Measurements from ENCODE around the gene DDX60.
"Not testable (repeated sequence)": the region's sequence is repeated elsewhere in the genome, so short reads cannot be mapped to it uniquely, and the experiment has no call there.

Gene DDX60, protein sequence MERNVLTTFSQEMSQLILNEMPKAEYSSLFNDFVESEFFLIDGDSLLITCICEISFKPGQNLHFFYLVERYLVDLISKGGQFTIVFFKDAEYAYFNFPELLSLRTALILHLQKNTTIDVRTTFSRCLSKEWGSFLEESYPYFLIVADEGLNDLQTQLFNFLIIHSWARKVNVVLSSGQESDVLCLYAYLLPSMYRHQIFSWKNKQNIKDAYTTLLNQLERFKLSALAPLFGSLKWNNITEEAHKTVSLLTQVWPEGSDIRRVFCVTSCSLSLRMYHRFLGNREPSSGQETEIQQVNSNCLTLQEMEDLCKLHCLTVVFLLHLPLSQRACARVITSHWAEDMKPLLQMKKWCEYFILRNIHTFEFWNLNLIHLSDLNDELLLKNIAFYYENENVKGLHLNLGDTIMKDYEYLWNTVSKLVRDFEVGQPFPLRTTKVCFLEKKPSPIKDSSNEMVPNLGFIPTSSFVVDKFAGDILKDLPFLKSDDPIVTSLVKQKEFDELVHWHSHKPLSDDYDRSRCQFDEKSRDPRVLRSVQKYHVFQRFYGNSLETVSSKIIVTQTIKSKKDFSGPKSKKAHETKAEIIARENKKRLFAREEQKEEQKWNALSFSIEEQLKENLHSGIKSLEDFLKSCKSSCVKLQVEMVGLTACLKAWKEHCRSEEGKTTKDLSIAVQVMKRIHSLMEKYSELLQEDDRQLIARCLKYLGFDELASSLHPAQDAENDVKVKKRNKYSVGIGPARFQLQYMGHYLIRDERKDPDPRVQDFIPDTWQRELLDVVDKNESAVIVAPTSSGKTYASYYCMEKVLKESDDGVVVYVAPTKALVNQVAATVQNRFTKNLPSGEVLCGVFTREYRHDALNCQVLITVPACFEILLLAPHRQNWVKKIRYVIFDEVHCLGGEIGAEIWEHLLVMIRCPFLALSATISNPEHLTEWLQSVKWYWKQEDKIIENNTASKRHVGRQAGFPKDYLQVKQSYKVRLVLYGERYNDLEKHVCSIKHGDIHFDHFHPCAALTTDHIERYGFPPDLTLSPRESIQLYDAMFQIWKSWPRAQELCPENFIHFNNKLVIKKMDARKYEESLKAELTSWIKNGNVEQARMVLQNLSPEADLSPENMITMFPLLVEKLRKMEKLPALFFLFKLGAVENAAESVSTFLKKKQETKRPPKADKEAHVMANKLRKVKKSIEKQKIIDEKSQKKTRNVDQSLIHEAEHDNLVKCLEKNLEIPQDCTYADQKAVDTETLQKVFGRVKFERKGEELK (N-terminal part only)

DNA sequence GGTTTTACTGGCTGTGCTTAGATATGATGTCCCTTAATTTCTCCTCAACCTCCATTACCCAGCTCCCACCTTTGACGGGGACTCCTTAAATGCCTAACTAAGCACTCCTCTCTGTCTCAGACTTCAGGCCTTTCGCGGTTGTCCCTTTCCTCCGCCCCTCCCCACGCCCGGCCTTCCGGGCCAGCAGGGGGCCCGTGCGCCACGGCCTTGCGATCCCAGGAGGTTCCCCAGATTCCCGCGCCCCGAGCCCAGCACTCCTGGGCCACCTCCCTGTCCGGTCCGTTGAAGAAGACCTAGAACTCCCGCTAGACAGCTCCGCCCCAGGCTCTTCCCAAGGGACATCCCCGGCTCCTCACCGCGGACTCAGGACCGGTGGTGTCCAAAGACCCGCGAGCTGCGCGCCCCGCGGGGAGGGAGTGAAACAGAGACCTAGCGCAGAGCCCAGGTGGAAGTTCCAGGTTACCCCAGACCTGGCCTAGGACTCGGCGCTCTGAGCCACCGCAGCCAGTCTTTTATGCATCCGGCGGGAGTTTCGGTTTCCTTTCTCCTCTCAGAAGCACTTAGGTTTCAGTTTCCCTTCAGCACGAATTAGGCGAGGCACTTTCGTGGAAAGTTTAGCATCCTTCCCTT, at the start of gene DDX60:
DDX60 (minus strand) TSS at position 487 of the 630 bp plus-strand sequence. CDS start 7,493 bp downstream, outside the sequence.
- peak; percentile 65 to 82 for DNase-seq (ENCODE audit: low read depth in 2 of 2)

DNA sequence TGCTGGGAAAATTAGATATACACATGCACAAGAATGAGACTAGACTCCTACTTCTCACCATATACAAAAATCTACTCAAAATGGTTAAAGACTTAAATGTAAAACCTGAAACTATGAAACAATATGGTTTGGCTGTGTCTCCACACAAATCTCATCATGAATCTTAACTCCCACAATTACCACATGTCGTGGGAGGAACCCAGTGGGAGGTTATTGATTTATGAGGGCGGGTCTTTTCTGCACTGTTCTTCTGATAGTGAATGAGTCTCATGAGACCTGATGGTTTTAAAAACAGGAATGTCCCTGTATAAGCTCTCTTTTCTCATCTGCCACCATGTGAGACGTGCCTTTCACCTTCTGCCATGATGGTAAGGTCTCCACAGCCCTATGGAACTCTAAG, 48.5 kb upstream of the DDX60 start:
- DNase-seq (ENCODE audit: low read depth in 2 of 2) = no peak

- no peak for DNase-seq (ENCODE audit: low read depth in 2 of 2)
Measured at GRCh38 chr4:168362025-168362401, 43.5 kb upstream of the DDX60 start.

GRCh38 chr4:168361365-168362024, 42.9 kb upstream of the DDX60 start:
- DNase-seq (ENCODE audit: low read depth in 2 of 2) = no peak

GRCh38 chr4:168360271-168360670, 41.7 kb upstream of the DDX60 start:
- DNase-seq (ENCODE audit: low read depth in 2 of 2) = no peak

- DNase-seq (ENCODE audit: low read depth in 2 of 2) = no peak
Measured at GRCh38 chr4:168357941-168358340, 39.4 kb upstream of the DDX60 start.

GRCh38 chr4:168353746-168354145, 35.2 kb upstream of the DDX60 start:
- no peak for DNase-seq (ENCODE audit: low read depth in 2 of 2)

GRCh38 chr4:168337550-168337940, 19.0 kb upstream of the DDX60 start:
- DNase-seq (ENCODE audit: low read depth in 2 of 2) = no peak

- no peak for DNase-seq (ENCODE audit: low read depth in 2 of 2)
Measured at GRCh38 chr4:168336837-168337549, 18.4 kb upstream of the DDX60 start.

DNA sequence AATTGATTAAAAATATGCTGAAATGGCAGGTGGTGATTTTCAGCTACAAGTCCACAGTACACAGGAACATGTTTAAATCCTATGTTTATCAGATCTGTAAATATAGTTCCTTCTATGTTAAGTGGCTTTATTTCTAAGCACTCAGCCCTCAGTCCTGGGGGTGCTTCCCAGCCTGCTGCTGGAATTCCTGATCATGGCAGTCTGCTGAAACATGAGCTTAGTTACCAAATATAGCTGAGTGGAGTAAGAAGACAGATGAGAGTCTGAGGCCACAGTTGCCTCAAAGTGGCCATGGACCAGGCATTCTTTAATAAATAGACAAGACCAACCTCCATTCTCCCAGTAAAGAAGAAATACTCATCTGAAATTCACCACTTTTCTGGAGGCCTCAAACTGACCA, 17.1 kb upstream of the DDX60 start:
- no peak for DNase-seq (ENCODE audit: low read depth in 2 of 2)

GRCh38 chr4:168334053-168334452, 15.5 kb upstream of the DDX60 start:
- no peak for DNase-seq (ENCODE audit: low read depth in 2 of 2)

- DNase-seq (ENCODE audit: low read depth in 2 of 2) = not testable (repeated sequence)
Measured at GRCh38 chr4:168330575-168330974, 12.0 kb upstream of the DDX60 start.

- no peak for DNase-seq (ENCODE audit: low read depth in 2 of 2)
Measured at GRCh38 chr4:168325591-168325990, 7.0 kb upstream of the DDX60 start.

GRCh38 chr4:168321006-168321405, 2.5 kb upstream of the DDX60 start:
- DNase-seq (ENCODE audit: low read depth in 2 of 2) = no peak

DNA sequence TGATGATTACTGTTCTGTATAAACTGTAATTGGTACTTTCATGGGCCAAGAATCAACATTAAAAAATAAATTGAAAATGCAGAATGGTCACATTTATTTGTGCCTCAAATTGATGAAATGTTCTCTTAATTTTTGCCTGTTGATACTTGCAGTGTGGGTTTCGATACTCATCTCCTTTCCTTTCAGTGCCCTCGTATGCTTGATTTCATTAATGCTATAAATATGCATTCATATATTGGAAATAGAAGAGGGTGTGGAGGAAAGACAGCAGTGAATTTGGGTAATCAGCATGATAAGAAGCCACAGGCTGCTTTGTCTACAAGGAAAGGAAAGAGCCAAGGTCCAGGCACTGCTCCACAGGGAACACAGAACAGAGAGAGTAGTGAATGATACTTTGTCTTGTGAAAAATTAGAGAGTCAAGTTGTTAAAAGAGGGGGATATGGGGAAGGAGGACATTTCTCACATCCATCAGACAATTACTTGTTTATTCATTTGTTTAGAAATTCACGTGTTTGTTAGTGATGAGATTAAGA, 1.0 kb upstream of the DDX60 start:
- no peak for DNase-seq (ENCODE audit: low read depth in 2 of 2)

GRCh38 chr4:168317621-168318020, 931 bp downstream of the DDX60 start:
- no peak for DNase-seq (ENCODE audit: low read depth in 2 of 2)

- no peak for DNase-seq (ENCODE audit: low read depth in 2 of 2)
Measured at GRCh38 chr4:168309781-168310180, 8.8 kb downstream of the DDX60 start.

DNA sequence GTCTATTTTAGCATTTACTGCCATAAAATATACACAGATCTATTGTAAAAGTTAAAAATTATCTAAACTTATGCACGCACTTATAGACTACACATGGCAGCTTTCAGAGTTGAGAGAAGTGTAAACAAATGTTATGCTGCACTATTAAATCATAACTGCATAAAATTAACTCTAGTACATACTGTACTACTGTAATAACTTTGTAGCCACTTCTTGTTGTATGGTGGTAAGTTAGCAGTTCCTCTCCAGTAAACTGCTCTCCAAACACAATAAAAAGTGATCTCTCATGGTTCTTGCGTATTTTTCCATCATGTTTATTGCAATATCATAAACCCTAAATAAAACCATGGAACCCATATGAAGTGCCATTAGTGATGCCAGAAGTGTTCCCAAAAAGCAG, 9.6 kb downstream of the DDX60 start:
- DNase-seq (ENCODE audit: low read depth in 2 of 2) = no peak

- no peak for DNase-seq (ENCODE audit: low read depth in 2 of 2)
Measured at GRCh38 chr4:168306476-168306875, 12.1 kb downstream of the DDX60 start.
